MM.1S (cell line): Measurements from ENCODE around the gene OR8B4.

ENCODE experiments used
- DNase-seq: peaks from one replicate; pipeline ENCODE4 v3.0.0-alpha.2; 2015
- H2AFZ ChIP-seq: fragments of 300-600 bp; sonication (generic); 2 replicates; pipeline ENCODE4 v1.6.0; 2016; ENCODE audit warnings: antibody characterized with exemption, low read length
- H3F3A ChIP-seq: fragments of 300-600 bp; sonication (generic); 2 replicates; pipeline ENCODE4 v1.6.1; 2016; ENCODE audit warnings: mild to moderate bottlenecking, antibody characterized with exemption, low read length, moderate library complexity, mixed read lengths; ENCODE audit not compliant: insufficient read depth
- H3K27ac ChIP-seq: fragments of 300-600 bp; sonication (generic); 2 replicates; pipeline ENCODE4 v1.5.1; 2016; ENCODE audit warnings: mild to moderate bottlenecking, low read length
- H3K27me3 ChIP-seq: fragments of 300-600 bp; sonication (generic); replicated peaks from 2 replicates; pipeline ENCODE4 v1.6.0; 2016; ENCODE audit warnings: low read length; ENCODE audit not compliant: insufficient read depth
- H3K36me3 ChIP-seq: fragments of 300-600 bp; sonication (generic); replicated peaks from 2 replicates; pipeline ENCODE4 v1.6.1; 2016; ENCODE audit warnings: mild to moderate bottlenecking, low read length, mixed read lengths; ENCODE audit not compliant: insufficient read depth
- H3K4me1 ChIP-seq: fragments of 300-600 bp; sonication (generic); 2 replicates; pipeline ENCODE4 v1.6.1; 2016; ENCODE audit warnings: low read length, mixed read lengths
- H3K4me2 ChIP-seq: fragments of 300-600 bp; sonication (generic); 2 replicates; pipeline ENCODE4 v1.6.0; 2016; ENCODE audit warnings: low read depth, low read length
- H3K4me3 ChIP-seq: fragments of 300-600 bp; sonication (generic); 2 replicates; pipeline ENCODE4 v1.5.1; 2016; ENCODE audit warnings: low read length, mixed read lengths
- H3K79me2 ChIP-seq: fragments of 300-600 bp; sonication (generic); 2 replicates; pipeline ENCODE4 v1.6.1; 2016; ENCODE audit warnings: mixed run types, low read length, mixed read lengths
- H3K9ac ChIP-seq: fragments of 300-600 bp; sonication (generic); 2 replicates; pipeline ENCODE4 v1.6.1; 2016; ENCODE audit warnings: low read length, mixed read lengths
- H3K9me2 ChIP-seq: fragments of 300-600 bp; sonication (generic); replicated peaks from 2 replicates; pipeline ENCODE4 v1.6.1; 2016; ENCODE audit warnings: mild to moderate bottlenecking, low read length, mixed read lengths; ENCODE audit not compliant: insufficient read depth
- H3K9me3 ChIP-seq: fragments of 300-600 bp; sonication (generic); replicated peaks from 2 replicates; pipeline ENCODE4 v1.6.1; 2016; ENCODE audit warnings: mild to moderate bottlenecking, low read length, mixed read lengths; ENCODE audit not compliant: insufficient read depth
- H4K20me1 ChIP-seq: fragments of 300-600 bp; sonication (generic); 2 replicates; pipeline ENCODE4 v1.6.1; 2016; ENCODE audit warnings: mild to moderate bottlenecking, low read length, moderate library complexity, mixed read lengths; ENCODE audit not compliant: insufficient read depth
- CTCF ChIP-seq: fragments of 300-600 bp; sonication (generic); IDR thresholded peaks from 2 replicates; pipeline ENCODE4 v1.5.1; 2016; ENCODE audit warnings: antibody characterized with exemption, low read length, mixed read lengths
- EZH2 ChIP-seq: fragments of 300-600 bp; sonication (generic); optimal IDR thresholded peaks from 2 replicates; pipeline ENCODE3; 2017; ENCODE audit warnings: low read depth, mild to moderate bottlenecking, antibody characterized with exemption, low read length, mixed read lengths
- EZH2phosphoT487 ChIP-seq: fragments of 300-600 bp; sonication (generic); IDR thresholded peaks from 2 replicates; pipeline ENCODE4 v1.6.1; 2018; ENCODE audit warnings: antibody characterized with exemption, low read length

The OR8B4 gene

GRCh38 chr11:124424384-124424921 is at the start of gene OR8B4:
Gene OR8B4 (minus strand): TSS chr11:124424871. CDS start chr11:124424871, 0 bp downstream.
- Histone ChIP-seq H3K27ac (no peak within 1 kb of the TSS), H3K27me3 (no peaks in the 10 kb centered on the region), H4K20me1 (no peaks in the 10 kb centered on the region), H3K9me3 (no peaks in the 10 kb centered on the region), H3K36me3 (no peaks in the 10 kb centered on the region), H3K79me2 (no peaks in the 10 kb centered on the region), H3K4me2 (no peak within 1 kb of the TSS), H3K4me3 (no peak within 1 kb of the TSS), H2AFZ (no peak within 1 kb of the TSS), H3K9ac (no peak within 1 kb of the TSS), H3K4me1 (no peaks in the 10 kb centered on the region), H3K9me2 (no peaks in the 10 kb centered on the region), H3F3A (no peaks in the 10 kb centered on the region)
- TF ChIP-seq EZH2phosphoT487 (no peak), EZH2 (no peak), CTCF (no peak)
- no peak for DNase-seq

- H3K4me2 ChIP-seq = no peak overlapping the region
- TF ChIP-seq CTCF = no peak
- TF ChIP-seq EZH2 = no peak
- no peak for TF ChIP-seq EZH2phosphoT487
- no peaks in the 10 kb centered on the region for H4K20me1 ChIP-seq
- H3K9ac ChIP-seq = no peak overlapping the region
- no peaks in the 10 kb centered on the region for H3K4me1 ChIP-seq
- no peak overlapping the region for H3K4me3 ChIP-seq
- no peaks in the 10 kb centered on the region for H3K27me3 ChIP-seq
- H3K9me2 ChIP-seq = no peaks in the 10 kb centered on the region
- H3K9me3 ChIP-seq = no peaks in the 10 kb centered on the region
- H3F3A ChIP-seq = no peaks in the 10 kb centered on the region
- DNase-seq = no peak
- H3K27ac ChIP-seq = no peak overlapping the region
- H2AFZ ChIP-seq = no peak overlapping the region
- no peaks in the 10 kb centered on the region for H3K79me2 ChIP-seq
- no peaks in the 10 kb centered on the region for H3K36me3 ChIP-seq
These were observed 49.4 kb upstream of the OR8B4 start for GRCh38 chr11:124474079-124474478.

- no peaks in the 10 kb centered on the region for H3K36me3 ChIP-seq
- no peak for TF ChIP-seq EZH2
- TF ChIP-seq EZH2phosphoT487 = no peak
- TF ChIP-seq CTCF = no peak
- H3K9ac ChIP-seq = no peak overlapping the region
These were observed 48.8 kb upstream of the OR8B4 start for GRCh38 chr11:124473476-124473875.

More at GRCh38 chr11:124473476-124473875, 48.8 kb upstream of the OR8B4 start:
- H3K9me3 ChIP-seq = no peaks in the 10 kb centered on the region
- no peaks in the 10 kb centered on the region for H3K4me1 ChIP-seq
- H3K9me2 ChIP-seq = no peaks in the 10 kb centered on the region
- H3K4me2 ChIP-seq = no peak overlapping the region
- no peaks in the 10 kb centered on the region for H4K20me1 ChIP-seq
- no peaks in the 10 kb centered on the region for H3F3A ChIP-seq
- H2AFZ ChIP-seq = no peak overlapping the region
- H3K27ac ChIP-seq = no peak overlapping the region
- H3K4me3 ChIP-seq = no peak overlapping the region
- no peak for DNase-seq
- no peaks in the 10 kb centered on the region for H3K79me2 ChIP-seq
- H3K27me3 ChIP-seq = no peaks in the 10 kb centered on the region
